ENCODE data around the gene PPP6C. TPM values are rescaled to one million over a fixed set of nuclear protein-coding genes. Genes with fewer than 3 reads are reported as not detected.
"Not testable (repeated sequence)": the region's sequence is repeated elsewhere in the genome, so short reads cannot be mapped to it uniquely, and the experiment has no call there.

The PPP6C gene
- total and polyA plus RNA-seq, 10 donors = 17.3 to 49.3 (median 35.7) TPM

- no peak for DNase-seq
- 58 to 91% (median 83%) methylated on average over 2 of the region's 2 CpGs for WGBS, 5 donors
- Histone ChIP-seq H3K27me3 (replicated peaks in 1 of 7) (no peaks in the 10 kb centered on the region), H3K27ac (no peak overlapping the region), H3K9me3 (no peaks in the 10 kb centered on the region), H3K4me1 (peaks cover 16 to 83% (median 43%) of the 10 kb centered on the region in 6 donors), H3K4me3 (no peak overlapping the region), H3K36me3 (peaks cover 0 to 25% (median 3%) of the 10 kb centered on the region in 6 donors)
- no peak for TF ChIP-seq POLR2AphosphoS5 (IDR thresholded peaks at IDR 0.05)
- no peak for TF ChIP-seq POLR2A (IDR thresholded peaks at IDR 0.05)
- no peak for TF ChIP-seq CTCF (IDR thresholded peaks at IDR 0.05 in 8 of 11, conservative IDR thresholded peaks at IDR 0.05 in 3 of 11)
- intact Hi-C loops (cut with DNase I; ENCODE audit: low total_unique reads) = no loop called here
Measured at GRCh38 chr9:125183561-125183960, 6.0 kb downstream of the PPP6C start.

- Histone ChIP-seq H3K4me3 (no peak overlapping the region), H3K27ac (no peak overlapping the region), H3K9me3 (no peaks in the 10 kb centered on the region), H3K4me1 (peaks cover 11 to 83% (median 38%) of the 10 kb centered on the region in 6 donors), H3K27me3 (replicated peaks in 1 of 7) (no peaks in the 10 kb centered on the region), H3K36me3 (peaks cover 0 to 28% (median 3%) of the 10 kb centered on the region in 6 donors)
- intact Hi-C loops (cut with DNase I; ENCODE audit: low total_unique reads) = no loop called here
- DNase-seq = no peak
- 70 to 89% (median 76%) methylated on average over 2 of the region's 2 CpGs for WGBS, 5 donors
- TF ChIP-seq CTCF (IDR thresholded peaks at IDR 0.05 in 8 of 11, conservative IDR thresholded peaks at IDR 0.05 in 3 of 11) = no peak
- TF ChIP-seq POLR2AphosphoS5 (IDR thresholded peaks at IDR 0.05) = no peak
- no peak for TF ChIP-seq POLR2A (IDR thresholded peaks at IDR 0.05)
Measured at GRCh38 chr9:125183054-125183453, 6.5 kb downstream of the PPP6C start.

GRCh38 chr9:125181756-125182155 is 7.8 kb downstream of the PPP6C start:
- intact Hi-C loops (cut with DNase I; ENCODE audit: low total_unique reads); H3K27ac ChIP-seq; H3K27me3 ChIP-seq (replicated peaks in 1 of 7); DNase-seq; H3K4me3 ChIP-seq; H3K9me3 ChIP-seq: not testable (repeated sequence)
- Histone ChIP-seq H3K36me3 (peaks cover 0 to 37% (median 3%) of the 10 kb centered on the region in 6 donors), H3K4me1 (peaks cover 4 to 80% (median 25%) of the 10 kb centered on the region in 6 donors)
- WGBS, 5 donors = 91 to 99% (median 98%) methylated on average over 4 of the region's 4 CpGs

GRCh38 chr9:125180876-125181275 is 8.7 kb downstream of the PPP6C start:
- H3K4me3 ChIP-seq = no peak overlapping the region
- intact Hi-C loops (cut with DNase I; ENCODE audit: low total_unique reads) = no loop called here
- peaks cover 0 to 36% (median 3%) of the 10 kb centered on the region in 6 donors for H3K36me3 ChIP-seq
- no peaks in the 10 kb centered on the region for H3K9me3 ChIP-seq
- H3K27me3 ChIP-seq (replicated peaks in 1 of 7) = no peaks in the 10 kb centered on the region
- no peak overlapping the region for H3K27ac ChIP-seq
- 91 to 96% (median 92%) methylated on average over 9 of the region's 9 CpGs for WGBS, 5 donors
- DNase-seq = no peak
- TF ChIP-seq POLR2AphosphoS5 (IDR thresholded peaks at IDR 0.05) (no peak), POLR2A (IDR thresholded peaks at IDR 0.05) (no peak), CTCF (IDR thresholded peaks at IDR 0.05 in 8 of 11, conservative IDR thresholded peaks at IDR 0.05 in 3 of 11) (no peak)
- H3K4me1 ChIP-seq = peaks cover 0 to 80% (median 17%) of the 10 kb centered on the region in 6 donors

GRCh38 chr9:125179776-125180175 is 9.8 kb downstream of the PPP6C start:
- intact Hi-C loops (cut with DNase I; ENCODE audit: low total_unique reads); H3K27me3 ChIP-seq (replicated peaks in 1 of 7); DNase-seq; H3K9me3 ChIP-seq; H3K27ac ChIP-seq; H3K4me3 ChIP-seq: not testable (repeated sequence)
- Histone ChIP-seq H3K4me1 (peaks cover 0 to 75% (median 14%) of the 10 kb centered on the region in 6 donors), H3K36me3 (peaks cover 0 to 34% (median 3%) of the 10 kb centered on the region in 6 donors)
- WGBS, 5 donors = 93 to 100% (median 96%) methylated on average over 4 of the region's 4 CpGs
